H1 (cell line): ENCODE results near the gene PLEKHA5. TPM values are rescaled to one million over a fixed set of nuclear protein-coding genes. Genes with fewer than 3 reads are reported as not detected.

ENCODE experiments used
- CTCF ChIA-PET: fragments of 300-600 bp; sonication (Branson Sonifier 250); formaldehyde crosslinking; loops from one replicate; lab custom pipeline; 2021; ENCODE audit not compliant: partially characterized antibody; lab: Charles Lee
- POLR2A ChIA-PET: fragments of 300-600 bp; sonication (Branson Sonifier 250); formaldehyde crosslinking; loops from one replicate; lab custom pipeline; 2021; ENCODE audit warnings: inconsistent platforms; ENCODE audit not compliant: partially characterized antibody; lab: Charles Lee
- DNase-seq, 2 experiments: peaks; one replicate each; pipeline versions ENCODE4 v3.0.0 to v3.0.0-alpha.2; 2010 to 2022; ENCODE audit warnings: low spot score in 2 of 2, low read depth in 1 of 2, mixed read lengths in 1 of 2
- FAIRE-seq: peaks from 2 replicates; lab custom pipeline; 2011; peaks lifted over from hg19 to GRCh38; lab: Jason Lieb, UNC
- H2AFZ ChIP-seq: 2 replicates; pipeline ENCODE4 v1.8.1; 2012; ENCODE audit warnings: low read length, inconsistent platforms
- H2AK5ac ChIP-seq: 2 replicates; pipeline ENCODE4 v1.6.1; 2013; ENCODE audit warnings: low read depth, low read length
- H2BK120ac ChIP-seq: replicated peaks from 2 replicates; pipeline ENCODE3; 2013; ENCODE audit warnings: low read depth, low read length, inconsistent platforms
- H2BK12ac ChIP-seq: 2 replicates; pipeline ENCODE4 v1.6.1; 2013; ENCODE audit warnings: low read depth, low read length
- H2BK15ac ChIP-seq: 2 replicates; pipeline ENCODE4 v1.6.1; 2013; ENCODE audit warnings: low read length
- H2BK20ac ChIP-seq: 2 replicates; pipeline ENCODE4 v1.6.1; 2013; ENCODE audit warnings: low read length
- H2BK5ac ChIP-seq: 2 replicates; pipeline ENCODE4 v1.6.1; 2013; ENCODE audit warnings: low read depth, low read length
- H3K14ac ChIP-seq: 2 replicates; pipeline ENCODE4 v1.6.1; 2013; ENCODE audit warnings: inconsistent platforms; ENCODE audit not compliant: insufficient read length
- H3K18ac ChIP-seq: 2 replicates; pipeline ENCODE4 v1.6.1; 2013; ENCODE audit warnings: low read length; ENCODE audit errors: extremely low read depth
- H3K23ac ChIP-seq: 2 replicates; pipeline ENCODE4 v1.6.1; 2013; ENCODE audit warnings: inconsistent platforms; ENCODE audit not compliant: insufficient read length
- H3K23me2 ChIP-seq: 2 replicates; pipeline ENCODE4 v1.6.1; 2013; ENCODE audit warnings: low read depth, low read length
- H3K27ac ChIP-seq: 2 replicates; pipeline ENCODE4 v1.6.1; 2011; ENCODE audit warnings: low read depth, low read length, inconsistent platforms
- H3K27me3 ChIP-seq, 4 experiments: replicated peaks in 1 of 4; 1 replicate in 1 of 4; 2 replicates in 3 of 4; pipeline versions ENCODE4 v1.6.1 to v1.8.1; 2011 to 2013; ENCODE audit warnings: low read length in 3 of 4, mild to moderate bottlenecking in 3 of 4, inconsistent platforms in 2 of 4, mixed read lengths in 2 of 4, moderate library complexity in 1 of 4; ENCODE audit not compliant: control insufficient read depth in 3 of 4, insufficient read depth in 3 of 4; ENCODE audit errors: extremely low read depth in 1 of 4
- H3K36me3 ChIP-seq, 4 experiments: 2 replicates each; pipeline versions ENCODE4 v1.6.1 to v1.8.1; 2011 to 2013; ENCODE audit warnings: mild to moderate bottlenecking in 4 of 4, low read length in 3 of 4, moderate library complexity in 2 of 4, control low read depth in 1 of 4, inconsistent platforms in 1 of 4; ENCODE audit not compliant: insufficient read depth in 4 of 4, control insufficient read depth in 2 of 4
- H3K4ac ChIP-seq: replicated peaks from 2 replicates; pipeline ENCODE3; 2013; ENCODE audit warnings: low read length, low read depth, mixed read lengths, inconsistent platforms; ENCODE audit not compliant: insufficient read length
- H3K4me1 ChIP-seq, 4 experiments: replicated peaks in 1 of 4; 1 replicate in 1 of 4; 2 replicates in 3 of 4; pipeline versions ENCODE4 v1.6.1 to v1.8.1; 2011 to 2013; ENCODE audit warnings: low read length in 3 of 4, inconsistent platforms in 2 of 4, mixed read lengths in 1 of 4; ENCODE audit not compliant: insufficient read depth in 4 of 4, control insufficient read depth in 3 of 4
- H3K4me2 ChIP-seq, 2 experiments: 2 replicates each; pipeline versions ENCODE4 v1.6.1 to v1.8.1; 2011 to 2013; ENCODE audit warnings: low read depth in 2 of 2, low read length in 2 of 2, control low read depth in 1 of 2, inconsistent platforms in 1 of 2, mild to moderate bottlenecking in 1 of 2; ENCODE audit not compliant: insufficient read depth in 1 of 2
- H3K4me3 ChIP-seq, 4 experiments: fragments of 200-600, 300-600 bp in 1 of 4; sonication (generic), shearing (Covaris generic), sonication (Bioruptor Twin) in 1 of 4; 2 replicates each; pipeline versions ENCODE4 v1.5.1 to v1.8.1; 2011 to 2016; ENCODE audit warnings: low read length in 4 of 4, low read depth in 3 of 4, control low read depth in 2 of 4, inconsistent platforms in 2 of 4, mild to moderate bottlenecking in 2 of 4, mixed read lengths in 1 of 4, moderate library complexity in 1 of 4; ENCODE audit not compliant: insufficient read depth in 2 of 4; ENCODE audit errors: extremely low read depth in 1 of 4
- H3K56ac ChIP-seq: replicated peaks from 2 replicates; pipeline ENCODE3; 2013; ENCODE audit warnings: low read depth, mild to moderate bottlenecking, mixed read lengths, low read length, inconsistent platforms; ENCODE audit not compliant: insufficient read length
- H3K79me1 ChIP-seq: 2 replicates; pipeline ENCODE4 v1.6.1; 2013; ENCODE audit warnings: low read depth, low read length, control low read depth
- H3K79me2 ChIP-seq, 2 experiments: 2 replicates each; pipeline versions ENCODE4 v1.6.1 to v1.8.1; 2012 to 2013; ENCODE audit warnings: low read length in 2 of 2, mild to moderate bottlenecking in 2 of 2, inconsistent platforms in 1 of 2; ENCODE audit not compliant: insufficient read depth in 2 of 2, control insufficient read depth in 1 of 2
- H3K9ac ChIP-seq, 4 experiments: replicated peaks in 1 of 4; 1 replicate in 1 of 4; 2 replicates in 3 of 4; pipeline versions ENCODE4 v1.6.1 to v1.8.1; 2011 to 2013; ENCODE audit warnings: low read depth in 3 of 4, low read length in 3 of 4, control low read depth in 2 of 4, mild to moderate bottlenecking in 2 of 4, moderate library complexity in 2 of 4, inconsistent platforms in 1 of 4; ENCODE audit errors: extremely low read depth in 1 of 4
- H3K9me3 ChIP-seq, 2 experiments: 2 replicates each; pipeline versions ENCODE4 v1.6.1 to v1.8.1; 2012 to 2013; ENCODE audit warnings: mild to moderate bottlenecking in 2 of 2, moderate library complexity in 2 of 2, control low read depth in 1 of 2, inconsistent platforms in 1 of 2, low read depth in 1 of 2, low read length in 1 of 2, mixed read lengths in 1 of 2; ENCODE audit not compliant: insufficient read depth in 2 of 2
- H4K20me1 ChIP-seq, 2 experiments: replicated peaks in 1 of 2; 2 replicates each; pipeline versions ENCODE3 to v1.8.1; 2011 to 2013; ENCODE audit warnings: inconsistent platforms in 2 of 2, low read length in 2 of 2, mild to moderate bottlenecking in 1 of 2; ENCODE audit not compliant: insufficient read depth in 2 of 2, control insufficient read depth in 1 of 2
- H4K5ac ChIP-seq: 2 replicates; pipeline ENCODE4 v1.6.1; 2013; ENCODE audit warnings: low read length, low read depth, mixed read lengths, inconsistent platforms; ENCODE audit not compliant: insufficient read length
- H4K8ac ChIP-seq: 2 replicates; pipeline ENCODE4 v1.8.0; 2013; ENCODE audit warnings: mild to moderate bottlenecking, moderate library complexity, low read length, inconsistent platforms; ENCODE audit not compliant: insufficient read depth; ENCODE audit errors: extremely low read depth
- H4K91ac ChIP-seq: replicated peaks from 2 replicates; pipeline ENCODE3; 2013; ENCODE audit warnings: low read length, mixed read lengths, inconsistent platforms; ENCODE audit not compliant: insufficient read length
- ASH2L ChIP-seq: fragments of 200-600, 300-600 bp; sonication (generic); IDR thresholded peaks from one replicate; pipeline ENCODE4 v1.7.1; 2017; ENCODE audit warnings: low read length
- BACH1 ChIP-seq: IDR thresholded peaks from 2 replicates; pipeline ENCODE4 v1.6.1; 2012; ENCODE audit warnings: low read length, improper control_type of control experiment
- CHD2 ChIP-seq: IDR thresholded peaks from 2 replicates; pipeline ENCODE4 v1.6.1; 2012; ENCODE audit warnings: low read length, improper control_type of control experiment
- KDM1A ChIP-seq: fragments of 200-600, 300-600 bp; sonication (generic); IDR thresholded peaks from 2 replicates; pipeline ENCODE4 v1.7.1; 2016; ENCODE audit warnings: mild to moderate bottlenecking, low read length, borderline replicate concordance
- TAF7 ChIP-seq: optimal IDR thresholded peaks from 2 replicates; pipeline ENCODE3; 2011; ENCODE audit warnings: low read depth, mild to moderate bottlenecking, inconsistent platforms, low read length, moderate library complexity, borderline replicate concordance
- WGBS, 2 experiments: shearing (Covaris generic) in 1 of 2; methylation state at CpG; one replicate each; pipeline versions ENCODE4 v1.1.6 to v1.1.7; 2013 to 2015; ENCODE audit warnings: low lambda C conversion rate in 2 of 2, mixed read lengths in 2 of 2, inconsistent platforms in 1 of 2, low coverage in 1 of 2, missing lambda C conversion rate in 1 of 2; ENCODE audit not compliant: insufficient replicate concordance in 2 of 2, insufficient coverage in 1 of 2, insufficient read length in 1 of 2; ENCODE audit errors: extremely low coverage in 1 of 2, missing lambda C conversion rate in 1 of 2; 5-methylcytosine and 5-hydroxymethylcytosine counted together
- polyA plus RNA-seq, 7 experiments: library from polyadenylated mRNA; depleted of rRNA in 3 of 7; stranded (reverse) in 5 of 7; unstranded in 2 of 7; fragments of >200 nt in 5 of 7; fragments of 200-250 nt in 2 of 7; gene quantifications; 1 replicate in 5 of 7; 2 replicates in 1 of 7; 4 replicates in 1 of 7; pipeline versions ENCODE4 v1.2.1 to v1.2.3, GENCODE V29; 2011 to 2013; ENCODE audit warnings: missing spikeins in 2 of 7, mixed read lengths in 2 of 7
- total RNA-seq: library from RNA; stranded (reverse); fragmentation: NEBNext Ultra II Directional; extraction: Animal tissue kit (Norgen Biotek cat#: 25700); gene quantifications from 2 replicates; pipeline ENCODE4 v1.2.1, GENCODE V29; 2021
- TF ChIP-seq, protein P1 (sequence below): IDR thresholded peaks from 2 replicates; pipeline ENCODE4 v1.6.1; 2012; ENCODE audit warnings: low read length, inconsistent platforms
- TF ChIP-seq, protein P2 (sequence below): IDR thresholded peaks from 2 replicates; pipeline ENCODE4 v1.6.1; 2011; ENCODE audit warnings: low read depth, mild to moderate bottlenecking, low read length; ENCODE audit not compliant: insufficient read depth

PLEKHA5 gene
- total and polyA plus RNA-seq, 2 of the 8 experiments (the other 6 are each of a cell fraction or from before 2014, with no cell fraction given) = 17.2 to 66.1 TPM

DNA sequence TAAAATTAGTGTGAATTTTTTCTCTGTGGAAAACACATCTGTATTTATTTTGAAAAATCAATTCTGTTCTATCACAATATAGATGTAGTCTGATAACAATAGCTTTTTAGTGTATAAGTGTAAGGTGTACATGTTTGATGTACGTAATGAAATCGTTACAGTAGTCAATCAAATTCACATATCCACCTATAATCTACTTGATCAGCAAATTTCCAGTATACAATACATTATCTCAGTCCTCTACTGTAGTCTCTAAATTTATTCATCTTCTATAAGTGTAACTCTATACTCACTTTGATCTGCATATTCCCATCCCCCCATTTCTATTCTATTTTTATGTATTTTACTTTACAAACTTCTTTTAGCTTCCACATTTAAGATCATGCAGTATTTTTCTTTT, 13.0 kb downstream of the PLEKHA5 start:
- CTCF ChIA-PET = interaction anchor here (0.8 kb wide), 1 partner anchor 39 kb away, joined by 3 read pairs; no protein-coding TSS in a partner anchor
- H3K79me1 ChIP-seq = peaks cover 14% of the 10 kb centered on the region
- H2BK5ac ChIP-seq = no peak overlapping the region
- TF ChIP-seq BACH1 (no peak), KDM1A (no peak), TAF7 (no peak), ASH2L (no peak), CHD2 (no peak)
- TF ChIP-seq, protein P1, sequence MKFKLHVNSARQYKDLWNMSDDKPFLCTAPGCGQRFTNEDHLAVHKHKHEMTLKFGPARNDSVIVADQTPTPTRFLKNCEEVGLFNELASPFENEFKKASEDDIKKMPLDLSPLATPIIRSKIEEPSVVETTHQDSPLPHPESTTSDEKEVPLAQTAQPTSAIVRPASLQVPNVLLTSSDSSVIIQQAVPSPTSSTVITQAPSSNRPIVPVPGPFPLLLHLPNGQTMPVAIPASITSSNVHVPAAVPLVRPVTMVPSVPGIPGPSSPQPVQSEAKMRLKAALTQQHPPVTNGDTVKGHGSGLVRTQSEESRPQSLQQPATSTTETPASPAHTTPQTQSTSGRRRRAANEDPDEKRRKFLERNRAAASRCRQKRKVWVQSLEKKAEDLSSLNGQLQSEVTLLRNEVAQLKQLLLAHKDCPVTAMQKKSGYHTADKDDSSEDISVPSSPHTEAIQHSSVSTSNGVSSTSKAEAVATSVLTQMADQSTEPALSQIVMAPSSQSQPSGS = no peak
- TF ChIP-seq, protein P2, sequence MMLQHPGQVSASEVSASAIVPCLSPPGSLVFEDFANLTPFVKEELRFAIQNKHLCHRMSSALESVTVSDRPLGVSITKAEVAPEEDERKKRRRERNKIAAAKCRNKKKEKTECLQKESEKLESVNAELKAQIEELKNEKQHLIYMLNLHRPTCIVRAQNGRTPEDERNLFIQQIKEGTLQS = no peak

More for the DNA sequence above, 13.0 kb downstream of the PLEKHA5 start:
- H3K4me3 ChIP-seq = no peak overlapping the region
- H3K4me2 ChIP-seq = no peak overlapping the region
- H3K14ac ChIP-seq = no peak overlapping the region
- H2AFZ ChIP-seq = no peak overlapping the region
- no peaks in the 10 kb centered on the region for H3K9me3 ChIP-seq
- H3K9ac ChIP-seq = no peak overlapping the region
- no peak overlapping the region for H2BK120ac ChIP-seq
- H3K4me1 ChIP-seq = peaks cover 0 to 6% (median 4%) of the 10 kb centered on the region in 4 experiments; a peak in 4 of 7 replicates
- DNase-seq = no peak
- H2AK5ac ChIP-seq = no peak overlapping the region
- H3K27me3 ChIP-seq = no peaks in the 10 kb centered on the region
- peaks cover 0 to 58% (median 3%) of the 10 kb centered on the region in 4 experiments; a peak in 6 of 8 replicates for H3K36me3 ChIP-seq
- no peak overlapping the region for H3K27ac ChIP-seq
- no peak overlapping the region for H4K5ac ChIP-seq
- no peak overlapping the region for H3K23ac ChIP-seq
- peaks cover 8 to 16% of the 10 kb centered on the region in 2 experiments for H4K20me1 ChIP-seq
- 98% methylated on average over 2 of the region's 2 CpGs; no CpG with 5 or more reads in 1 of the 2 experiments for WGBS, 2 experiments
- no peak overlapping the region for H2BK15ac ChIP-seq
- H4K91ac ChIP-seq = no peak overlapping the region
- no peak overlapping the region for H3K56ac ChIP-seq
- no peak overlapping the region for H3K18ac ChIP-seq
- H2BK12ac ChIP-seq = no peak overlapping the region
- H3K79me2 ChIP-seq = peaks cover 12 to 98% of the 10 kb centered on the region in 2 experiments
- no peak overlapping the region for H3K4ac ChIP-seq
- POLR2A ChIA-PET = no interaction called here
- H3K23me2 ChIP-seq = no peaks in the 10 kb centered on the region
- no peak overlapping the region for H2BK20ac ChIP-seq
- no peak overlapping the region for H4K8ac ChIP-seq
- no peak for FAIRE-seq
